Measurements from ENCODE around the gene CCDC137.
A peak's percentile ranks its signal among the peaks of the same experiment; 100 is the strongest.
"Not testable (repeated sequence)": the region's sequence is repeated elsewhere in the genome, so short reads cannot be mapped to it uniquely, and the experiment has no call there.

CCDC137 gene

GRCh38 chr17:81666342-81667191, at the start of gene CCDC137, which contains the start of gene OXLD1:
Gene CCDC137, plus strand, starts transcription at chr17:81666737. Its CDS starts 30 bp downstream, at chr17:81666767.
Gene OXLD1, minus strand, starts transcription at chr17:81666605. Its CDS starts 28 bp downstream, at chr17:81666577.
- TF ChIP-seq CTCF (IDR thresholded peaks at IDR 0.05; ENCODE audit: borderline replicate concordance, insufficient read depth, low read depth, low read length): no peak

GRCh38 chr17:81616877-81617276, 49.7 kb upstream of the CCDC137 start:
- no peak overlapping the region for H3K4me3 ChIP-seq (ENCODE audit: low read depth, low read length)
- no peak for TF ChIP-seq CTCF (IDR thresholded peaks at IDR 0.05; ENCODE audit: borderline replicate concordance, insufficient read depth, low read depth, low read length)

More at GRCh38 chr17:81666342-81667191, at the start of gene CCDC137, which contains the start of gene OXLD1:
- H3K4me3 ChIP-seq (ENCODE audit: low read depth, low read length): peak within 1 kb of the TSS; percentile 100

GRCh38 chr17:81618307-81618706, 48.2 kb upstream of the CCDC137 start:
- not testable (repeated sequence) for H3K4me3 ChIP-seq (ENCODE audit: low read depth, low read length)

GRCh38 chr17:81621494-81622130, 44.9 kb upstream of the CCDC137 start:
- TF ChIP-seq CTCF (IDR thresholded peaks at IDR 0.05; ENCODE audit: borderline replicate concordance, insufficient read depth, low read depth, low read length): no peak
- no peak overlapping the region for H3K4me3 ChIP-seq (ENCODE audit: low read depth, low read length)

GRCh38 chr17:81630274-81630673, 36.3 kb upstream of the CCDC137 start:
- TF ChIP-seq CTCF (IDR thresholded peaks at IDR 0.05; ENCODE audit: borderline replicate concordance, insufficient read depth, low read depth, low read length): no peak
- no peak overlapping the region for H3K4me3 ChIP-seq (ENCODE audit: low read depth, low read length)

GRCh38 chr17:81631482-81631881, 35.1 kb upstream of the CCDC137 start:
- no peak overlapping the region for H3K4me3 ChIP-seq (ENCODE audit: low read depth, low read length)
- no peak for TF ChIP-seq CTCF (IDR thresholded peaks at IDR 0.05; ENCODE audit: borderline replicate concordance, insufficient read depth, low read depth, low read length)

GRCh38 chr17:81635431-81635830, 31.1 kb upstream of the CCDC137 start:
- TF ChIP-seq CTCF (IDR thresholded peaks at IDR 0.05; ENCODE audit: borderline replicate concordance, insufficient read depth, low read depth, low read length): no peak

More at GRCh38 chr17:81635431-81635830, 31.1 kb upstream of the CCDC137 start:
- H3K4me3 ChIP-seq (ENCODE audit: low read depth, low read length): no peak overlapping the region

Data from GM12875 (cell line).